HG02610 (cell line): ENCODE results near the gene RNF166.

Experiments used
- ATAC-seq: cut with Tn5 transposase; IDR thresholded peaks from one replicate; pipeline ENCODE4 v1.9.1; 2021; ENCODE audit warnings: mild to moderate bottlenecking, moderate library complexity; ENCODE audit not compliant: unreplicated experiment

Gene RNF166

GRCh38 chr16:88712362-88712979, 6.3 kb upstream of the RNF166 start:
- ATAC-seq, result no peak

DNA sequence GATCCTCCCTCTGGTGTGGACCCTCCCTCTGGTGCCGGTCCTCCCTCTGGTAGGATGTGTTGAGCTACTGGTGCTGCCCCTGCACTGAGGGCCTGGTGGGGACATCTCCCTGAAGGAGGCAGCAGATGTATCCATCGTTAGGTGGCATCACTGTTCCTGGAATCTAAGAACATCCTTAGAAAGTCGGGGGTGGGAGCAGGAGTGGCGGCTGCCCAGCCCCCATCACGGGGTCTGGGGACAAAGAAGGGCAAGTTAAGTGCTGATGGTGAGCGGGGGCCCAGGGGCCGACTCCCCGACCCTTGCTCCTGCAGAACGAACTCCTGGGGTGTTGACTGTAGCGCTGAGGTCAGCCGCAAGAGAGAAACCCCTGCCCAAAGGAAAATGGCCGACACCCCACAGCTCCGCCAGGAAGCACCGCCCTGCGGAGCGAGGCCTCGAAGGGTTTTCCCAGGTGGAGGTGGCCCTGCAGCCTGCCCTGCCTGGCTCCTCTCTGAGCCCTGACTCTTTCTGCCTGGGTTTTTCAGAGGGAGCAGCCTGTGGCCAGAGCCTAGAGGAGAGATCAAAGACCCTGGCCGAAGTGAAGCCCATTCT, 5.6 kb upstream of the RNF166 start:
- ATAC-seq, result no peak

- no peak for ATAC-seq
These were observed 4.3 kb upstream of the RNF166 start for GRCh38 chr16:88710556-88710955.

- no peak for ATAC-seq
These were observed 988 bp upstream of the RNF166 start for GRCh38 chr16:88706965-88707826.

- peak; percentile 11 for ATAC-seq
These were observed 393 bp downstream of the RNF166 start for GRCh38 chr16:88705801-88706228.

GRCh38 chr16:88705076-88705684, 1.0 kb downstream of the RNF166 start:
- no peak for ATAC-seq

DNA sequence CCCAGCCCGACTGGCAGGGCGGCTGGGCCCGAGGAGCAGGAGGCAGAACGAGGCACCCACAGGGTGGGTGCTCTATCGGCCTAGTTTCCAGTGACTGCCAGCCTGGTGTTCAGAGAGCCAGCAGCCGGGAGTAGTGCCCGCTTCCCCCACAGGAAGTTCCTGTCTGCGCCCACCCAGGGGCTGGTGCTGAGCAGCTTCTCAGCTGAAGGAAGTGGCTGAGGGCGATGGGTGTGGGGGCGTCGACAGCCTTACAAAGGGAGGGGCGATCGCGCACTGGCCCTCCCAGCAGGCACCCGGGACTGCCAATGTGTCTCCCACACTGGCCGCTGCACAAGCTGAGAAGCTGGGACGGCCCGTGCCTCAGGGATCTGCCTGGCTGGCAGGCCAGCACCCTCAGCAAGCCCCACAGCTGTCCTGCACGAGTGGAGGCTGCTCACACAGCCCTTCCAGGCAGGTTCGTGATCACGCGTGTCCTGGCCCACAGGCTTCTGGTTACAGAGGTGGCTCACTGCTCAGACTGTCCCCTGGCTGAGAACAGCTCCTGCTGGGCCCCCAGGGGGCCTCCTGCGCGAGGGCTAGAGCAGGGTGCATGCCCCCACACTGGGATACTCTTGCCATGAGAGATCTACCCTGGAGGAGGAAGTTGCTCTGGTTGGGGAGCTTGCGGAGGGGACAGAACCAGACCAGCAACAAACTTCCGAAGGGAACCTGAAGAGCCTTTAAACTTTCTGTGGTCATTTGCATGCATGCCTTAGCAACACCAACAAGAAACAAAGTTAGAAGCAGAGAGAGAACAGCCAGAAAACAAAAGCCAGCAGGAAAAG, 2.5 kb downstream of the RNF166 start:
- ATAC-seq, result no peak

GRCh38 chr16:88702371-88703210, 3.6 kb downstream of the RNF166 start:
- no peak for ATAC-seq

- no peak for ATAC-seq
These were observed 4.4 kb downstream of the RNF166 start for GRCh38 chr16:88701581-88702370.

DNA sequence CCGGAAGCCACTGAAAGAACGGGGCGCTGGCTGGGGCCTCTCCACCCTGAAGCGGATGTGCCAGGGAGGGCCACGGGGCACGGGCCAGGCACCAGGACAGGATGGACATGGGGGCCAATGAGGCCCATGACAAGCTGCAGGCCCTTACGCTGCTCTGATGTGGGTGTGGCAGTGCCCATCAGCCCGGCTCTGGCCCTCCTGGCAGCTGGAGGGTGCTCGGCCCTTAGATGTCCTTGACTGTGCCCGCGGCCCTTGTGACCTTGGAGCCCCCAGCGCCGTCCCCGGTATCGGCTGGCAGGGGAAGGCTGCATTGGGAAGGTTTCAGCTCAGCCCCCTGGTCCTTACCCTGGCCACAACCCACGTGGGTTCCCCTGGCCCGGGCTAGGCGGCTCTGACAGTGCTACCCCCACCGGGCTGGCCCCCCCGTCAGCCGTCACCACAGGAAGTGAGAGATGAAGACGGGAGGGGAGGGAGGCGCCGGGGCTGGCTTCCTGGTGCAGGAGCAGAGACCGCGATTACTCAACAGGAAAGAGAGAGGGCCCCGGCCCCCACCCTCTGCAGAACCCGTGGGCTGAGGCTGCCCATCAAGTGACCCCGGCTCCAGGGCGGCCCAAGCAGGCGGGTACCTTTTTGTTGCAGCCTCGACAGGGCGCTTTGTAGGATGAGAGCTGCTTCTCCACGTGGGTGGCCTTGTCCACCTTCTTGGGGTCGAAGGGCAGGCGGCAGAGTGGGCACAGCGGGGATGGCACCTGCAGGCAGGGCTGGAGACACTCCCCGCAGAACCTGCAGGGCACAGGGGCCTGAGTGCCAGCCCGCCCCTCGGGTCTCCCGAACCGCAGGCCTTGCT, 5.3 kb downstream of the RNF166 start:
- peak; percentile 73 for ATAC-seq

DNA sequence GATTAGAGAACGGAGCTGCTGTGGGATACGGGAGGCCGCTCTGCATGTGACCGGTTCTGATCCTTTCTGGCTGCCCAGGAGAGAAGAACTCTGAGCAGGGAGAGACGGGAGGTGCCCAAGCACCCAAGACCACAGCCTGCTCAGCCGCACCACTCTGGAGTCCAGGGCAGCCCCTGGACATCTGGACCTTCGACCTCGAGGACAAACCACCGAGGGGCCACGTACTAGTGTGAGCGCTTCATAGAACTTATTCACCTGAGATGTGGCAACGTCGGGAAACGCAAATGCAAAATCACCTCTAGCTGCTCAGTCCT, 5.9 kb downstream of the RNF166 start:
- no peak for ATAC-seq

- no peak for ATAC-seq
These were observed 7.0 kb downstream of the RNF166 start for GRCh38 chr16:88699180-88699579.

DNA sequence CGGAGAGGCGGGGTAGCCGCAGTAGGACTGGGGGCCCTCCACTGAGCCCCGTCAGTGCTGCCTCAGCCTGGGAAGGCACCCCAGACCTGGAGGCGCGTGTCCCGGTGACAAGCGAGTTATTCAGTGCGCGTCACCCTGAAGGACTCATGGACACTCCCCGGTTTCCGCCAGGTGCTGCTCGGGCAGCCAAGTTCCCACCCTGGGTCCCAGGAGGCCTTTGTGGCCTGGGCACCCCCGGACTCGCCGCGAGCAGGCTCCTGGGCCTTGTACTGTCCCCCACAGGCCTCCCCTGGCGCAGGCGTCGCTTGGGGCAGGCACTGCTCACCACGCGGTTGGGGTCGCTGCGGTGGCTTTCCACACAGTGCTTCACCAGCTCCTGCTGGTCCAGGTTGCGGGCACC, 7.6 kb downstream of the RNF166 start:
- ATAC-seq, result no peak

GRCh38 chr16:88697831-88698615, 8.2 kb downstream of the RNF166 start:
- ATAC-seq, result no peak

DNA sequence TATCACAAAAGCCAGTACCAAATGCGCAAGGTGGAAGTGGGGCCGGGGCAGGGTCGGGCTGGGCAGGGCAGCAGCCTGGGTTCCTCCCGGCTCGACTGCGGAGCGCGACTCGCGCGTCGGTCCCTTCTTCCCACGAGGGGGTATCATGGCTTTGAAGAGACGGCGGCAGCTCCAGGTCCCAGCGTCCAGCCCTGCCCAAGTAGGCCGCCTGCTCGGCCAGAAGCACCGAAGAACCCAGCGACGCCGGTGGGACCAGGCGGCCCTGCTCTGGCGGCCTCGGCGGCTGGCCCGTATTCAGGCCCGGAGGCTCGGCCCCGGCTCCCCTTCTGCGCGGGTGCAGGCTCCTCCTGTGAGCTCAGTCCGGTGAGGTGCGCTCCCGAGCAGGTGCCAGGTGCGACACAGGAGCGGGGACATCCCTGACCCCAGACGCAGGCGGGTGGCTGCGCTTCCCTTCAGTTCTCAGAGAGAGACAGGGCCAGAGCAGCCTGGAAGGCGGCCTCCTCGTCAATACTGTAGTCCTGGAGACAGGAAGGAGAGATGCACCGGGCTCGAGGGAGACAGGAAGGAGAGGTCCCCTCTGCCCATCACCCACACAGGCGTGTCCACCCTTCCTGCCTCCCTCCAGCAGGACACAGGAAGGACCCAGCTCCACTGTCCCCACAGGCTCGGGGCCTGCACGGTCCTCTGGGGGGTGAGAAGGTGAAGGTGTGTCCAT, 8.9 kb downstream of the RNF166 start:
- ATAC-seq, result no peak

GRCh38 chr16:88696441-88696840, 9.8 kb downstream of the RNF166 start:
- ATAC-seq, result no peak

DNA sequence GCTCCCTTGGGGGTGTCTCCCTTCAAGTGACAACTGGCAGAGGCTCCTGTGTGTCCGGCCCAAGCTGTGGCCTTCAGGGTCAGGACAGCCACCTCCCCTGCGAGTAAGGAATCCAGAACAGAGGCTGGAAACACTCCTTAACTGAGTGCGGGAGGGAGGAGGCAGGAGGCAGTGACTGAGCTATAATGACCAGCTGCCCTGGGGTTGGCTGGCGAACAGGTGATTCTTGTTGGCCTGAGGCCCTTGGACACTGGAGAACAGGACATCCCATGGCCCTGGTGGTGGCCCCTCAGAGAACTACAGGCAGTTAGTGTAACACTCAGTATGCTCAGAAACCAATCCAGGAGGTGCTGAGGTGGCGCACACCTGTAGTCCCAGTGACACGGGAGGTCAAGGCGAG, 10.5 kb downstream of the RNF166 start:
- no peak for ATAC-seq
